ENCODE data around the gene SLC32A1.

The SLC32A1 gene

GRCh38 chr20:38755324-38755910 is 31.1 kb downstream of the SLC32A1 start:
- DNase-seq: no peak

GRCh38 chr20:38757145-38757775 is 33.0 kb downstream of the SLC32A1 start:
- DNase-seq: no peak

GRCh38 chr20:38759106-38759505 is 34.8 kb downstream of the SLC32A1 start:
- DNase-seq: no peak

- no peak for DNase-seq
These were observed 36.7 kb downstream of the SLC32A1 start for GRCh38 chr20:38760978-38761377.

- DNase-seq: no peak
These were observed 37.9 kb downstream of the SLC32A1 start for GRCh38 chr20:38762174-38762573.

- no peak for DNase-seq
These were observed 39.3 kb downstream of the SLC32A1 start for GRCh38 chr20:38763616-38764015.

- no peak for DNase-seq
These were observed 40.5 kb downstream of the SLC32A1 start for GRCh38 chr20:38764567-38765318.

GRCh38 chr20:38766071-38766470 is 41.8 kb downstream of the SLC32A1 start:
- no peak for DNase-seq

GRCh38 chr20:38769376-38770295 is 45.4 kb downstream of the SLC32A1 start:
- no peak for DNase-seq

- DNase-seq: no peak
These were observed 46.3 kb downstream of the SLC32A1 start for GRCh38 chr20:38770546-38770945.

- no peak for DNase-seq
These were observed 46.7 kb downstream of the SLC32A1 start for GRCh38 chr20:38770970-38771369.

GRCh38 chr20:38771621-38772020 is 47.3 kb downstream of the SLC32A1 start:
- no peak for DNase-seq

GRCh38 chr20:38774167-38774566 is 49.9 kb downstream of the SLC32A1 start:
- DNase-seq: no peak

- DNase-seq: peak; percentile 46
These were observed 52.1 kb downstream of the SLC32A1 start for GRCh38 chr20:38776363-38776762.
